Neutrophil (primary cell): ENCODE data around the gene CEP112.

Source experiments
- H3K27ac ChIP-seq: fragments of 200-600 bp; sonication (generic); 2 replicates; pipeline ENCODE4 v1.5.1; 2016; ENCODE audit warnings: mild to moderate bottlenecking, moderate library complexity
- H3K27me3 ChIP-seq: fragments of 200-600 bp; sonication (generic); 2 replicates; pipeline ENCODE4 v1.6.0; 2016; ENCODE audit warnings: mild to moderate bottlenecking
- H3K36me3 ChIP-seq: fragments of 200-600 bp; sonication (generic); 2 replicates; pipeline ENCODE4 v1.5.1; 2017
- H3K4me1 ChIP-seq, 2 experiments: fragments of 200-600 bp in 1 of 2; sonication (generic) in 1 of 2; 1 replicate in 1 of 2; 2 replicates in 1 of 2; pipeline versions ENCODE4 v1.5.1 to v1.6.1; 2013 to 2016; ENCODE audit warnings: low read depth in 1 of 2, low read length in 1 of 2, mild to moderate bottlenecking in 1 of 2, moderate library complexity in 1 of 2; ENCODE audit not compliant: control insufficient read depth in 1 of 2, insufficient read depth in 1 of 2
- H3K4me3 ChIP-seq, 2 experiments: fragments of 200-600 bp in 1 of 2; sonication (generic) in 1 of 2; 1 replicate in 1 of 2; 2 replicates in 1 of 2; pipeline ENCODE4 v1.5.1; 2013 to 2016; ENCODE audit warnings: low read depth in 1 of 2, low read length in 1 of 2, mild to moderate bottlenecking in 1 of 2, moderate library complexity in 1 of 2
- H3K9me3 ChIP-seq: fragments of 200-600 bp; sonication (generic); 2 replicates; pipeline ENCODE4 v1.5.1; 2016
- CTCF ChIP-seq: fragments of 200-600 bp; sonication (generic); IDR thresholded peaks from 2 replicates; pipeline ENCODE4 v1.5.1; 2016; ENCODE audit warnings: antibody characterized with exemption

CEP112 gene

GRCh38 chr17:65985571-65985970, 206.4 kb downstream of the CEP112 start:
- H3K9me3 ChIP-seq: no peaks in the 10 kb centered on the region
- no peaks in the 10 kb centered on the region for H3K27me3 ChIP-seq
- no peaks in the 10 kb centered on the region for H3K4me1 ChIP-seq
- H3K36me3 ChIP-seq: no peaks in the 10 kb centered on the region
- no peak for TF ChIP-seq CTCF
- H3K27ac ChIP-seq: no peak overlapping the region
- no peak overlapping the region for H3K4me3 ChIP-seq

GRCh38 chr17:65984299-65984698, 207.6 kb downstream of the CEP112 start:
- no peak for TF ChIP-seq CTCF
- Histone ChIP-seq H3K27ac (no peak overlapping the region), H3K9me3 (no peaks in the 10 kb centered on the region), H3K4me3 (no peak overlapping the region), H3K27me3 (no peaks in the 10 kb centered on the region), H3K4me1 (no peaks in the 10 kb centered on the region), H3K36me3 (no peaks in the 10 kb centered on the region)

GRCh38 chr17:65978871-65979270, 213.1 kb downstream of the CEP112 start:
- no peak for TF ChIP-seq CTCF
- Histone ChIP-seq H3K27ac (no peak overlapping the region), H3K4me3 (no peak overlapping the region), H3K36me3 (no peaks in the 10 kb centered on the region), H3K27me3 (no peaks in the 10 kb centered on the region), H3K4me1 (no peaks in the 10 kb centered on the region), H3K9me3 (no peaks in the 10 kb centered on the region)

- no peak for TF ChIP-seq CTCF
- Histone ChIP-seq H3K4me1 (no peaks in the 10 kb centered on the region), H3K36me3 (no peaks in the 10 kb centered on the region)
These were observed 214.9 kb downstream of the CEP112 start for GRCh38 chr17:65977041-65977440.

GRCh38 chr17:65975878-65976277, 216.1 kb downstream of the CEP112 start:
- Histone ChIP-seq H3K27me3 (no peaks in the 10 kb centered on the region), H3K36me3 (no peaks in the 10 kb centered on the region), H3K9me3 (peaks cover 4% of the 10 kb centered on the region), H3K27ac (no peak overlapping the region), H3K4me1 (no peaks in the 10 kb centered on the region), H3K4me3 (no peak overlapping the region)
- TF ChIP-seq CTCF: no peak

More at GRCh38 chr17:65977041-65977440, 214.9 kb downstream of the CEP112 start:
- no peak overlapping the region for H3K4me3 ChIP-seq
- H3K27ac ChIP-seq: no peak overlapping the region
- no peaks in the 10 kb centered on the region for H3K9me3 ChIP-seq
- H3K27me3 ChIP-seq: no peaks in the 10 kb centered on the region

- TF ChIP-seq CTCF: no peak
- Histone ChIP-seq H3K27me3 (no peaks in the 10 kb centered on the region), H3K4me1 (no peaks in the 10 kb centered on the region), H3K36me3 (no peaks in the 10 kb centered on the region), H3K9me3 (peaks cover 22% of the 10 kb centered on the region), H3K27ac (no peak overlapping the region), H3K4me3 (no peak overlapping the region)
These were observed 218.7 kb downstream of the CEP112 start for GRCh38 chr17:65973237-65973636.
